Right lobe of liver (tissue), 6 donors: ENCODE results near the gene CERK. TPM values are rescaled to one million over a fixed set of nuclear protein-coding genes. Genes with fewer than 3 reads are reported as not detected.

Experiments
- ATAC-seq, 4 donors: fragments of 200-7000 bp; cut with Tn5 transposase; one replicate each; pipeline ENCODE4 v1.9.1; 2020; ENCODE audit warnings: mild to moderate bottlenecking in 4 of 4, moderate library complexity in 4 of 4
- DNase-seq, 3 donors: peaks; one replicate each; pipeline ENCODE4 v3.0.0-alpha.2; 2020
- H3K27ac ChIP-seq, 3 donors: fragments of 200-600 bp; one replicate each; pipeline ENCODE4 v1.8.0; 2022
- H3K27me3 ChIP-seq, 2 donors: fragments of 200-600 bp; one replicate each; pipeline ENCODE4 v1.8.0; 2022
- H3K36me3 ChIP-seq, 4 donors: fragments of 200-600 bp; sonication (generic) in 1 of 4; one replicate each; pipeline versions ENCODE4 v1.5.1 to v1.8.0; 2017 to 2022; ENCODE audit warnings: control low read depth in 1 of 4
- H3K4me1 ChIP-seq, 4 donors: fragments of 200-600 bp; sonication (generic) in 1 of 4; one replicate each; pipeline versions ENCODE4 v1.5.1 to v1.8.0; 2017 to 2022; ENCODE audit warnings: control low read depth in 1 of 4
- H3K4me3 ChIP-seq, 3 donors: fragments of 200-600 bp; one replicate each; pipeline ENCODE4 v1.8.0; 2022
- H3K9me3 ChIP-seq, 4 donors: fragments of 200-600 bp; sonication (generic) in 1 of 4; one replicate each; pipeline versions ENCODE4 v1.5.1 to v1.8.0; 2017 to 2022; ENCODE audit warnings: control low read depth in 1 of 4
- POLR2A ChIP-seq: fragments of 450-650 bp; IDR thresholded peaks from one replicate; pipeline ENCODE4 v1.6.1; 2017; ENCODE audit warnings: antibody characterized with exemption, mild to moderate bottlenecking
- WGBS: methylation state at CpG from one replicate; pipeline ENCODE4 v1.1.6; 2018; ENCODE audit warnings: low coverage, low lambda C conversion rate; ENCODE audit not compliant: insufficient coverage; ENCODE audit errors: missing lambda C conversion rate; 5-methylcytosine and 5-hydroxymethylcytosine counted together
- intact Hi-C, 2 donors: fragments of 100-400 bp; cut with DNase I; formaldehyde crosslinking; loops; one replicate each; pipeline versions ENCODE4 v1.11.2 to v1.14.1; 2022
- total RNA-seq, 6 experiments: library from RNA; depleted of rRNA in 2 of 6; stranded (reverse); fragments of >200 nt in 2 of 6; fragmentation: NEBNext Ultra II Directional in 3 of 6; extraction: Animal tissue kit (Norgen Biotek cat#: 25700) in 3 of 6; gene quantifications; one replicate each; pipeline versions ENCODE4 v1.1.0 to v1.2.4, GENCODE V29; 2016 to 2023
- TF ChIP-seq, protein P1 (sequence below), 4 donors: fragments of 200-600 bp in 3 of 4; fragments of 450-650 bp in 1 of 4; IDR thresholded peaks; one replicate each; pipeline versions ENCODE4 v1.5.1 to v1.8.0; 2016 to 2022; ENCODE audit warnings: antibody characterized with exemption in 4 of 4, mild to moderate bottlenecking in 2 of 4
- donor health status: DM: no; HTN: yes; CAD: no.
- donor health status: DM: no; HTN: no; CAD: no.
- donor health status: DM: no; HTN: no; CAD: no.
- donor health status: DM: no; HTN: yes; CAD: no.
- donor health status: DM: no; HTN: yes; CAD: no.

CERK gene
- total RNA-seq, 6 experiments from 2014 or later = 9.6 to 27.5 (median 18.5) TPM

DNA sequence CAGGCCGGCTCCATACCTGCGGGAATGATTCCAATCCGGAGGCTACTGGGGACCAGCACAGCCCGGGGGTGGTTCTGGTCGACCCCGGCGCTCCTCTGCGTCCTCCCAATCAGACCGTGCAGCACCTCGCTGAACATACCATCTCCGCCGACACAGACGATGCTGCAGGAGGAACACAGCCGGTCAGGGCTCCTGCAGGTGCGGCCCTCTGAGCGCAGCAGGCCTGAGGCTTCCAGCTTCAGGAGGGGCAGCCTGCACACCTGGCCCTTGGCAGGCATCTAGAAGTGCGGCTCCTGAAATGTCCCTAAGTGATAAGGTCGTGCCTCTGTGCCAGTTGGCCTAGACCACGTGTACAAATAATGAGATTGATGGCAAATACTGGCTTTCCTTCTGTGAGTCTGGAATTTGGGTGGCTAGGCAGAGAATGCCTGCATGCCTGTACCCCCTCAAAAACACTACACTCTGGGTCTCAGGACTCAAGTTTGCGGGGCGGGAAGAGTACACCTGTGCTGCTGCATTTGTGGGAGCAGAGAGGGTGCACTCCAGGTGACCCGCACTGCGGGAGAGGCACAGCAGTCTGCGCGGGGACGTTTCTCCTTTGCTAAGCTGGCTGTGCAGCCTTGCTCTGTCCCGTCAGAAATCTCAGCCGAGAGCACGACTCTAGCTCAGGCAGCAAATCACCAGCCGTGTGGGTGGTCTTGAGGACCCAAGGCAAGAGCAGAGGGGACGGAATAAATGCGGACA, 30.1 kb downstream of the CERK start:
- Histone ChIP-seq H3K4me3 (no peak overlapping the region), H3K27ac (no peak overlapping the region), H3K27me3 (no peaks in the 10 kb centered on the region), H3K4me1 (no peaks in the 10 kb centered on the region), H3K36me3 (peaks cover 0 to 49% (median 35%) of the 10 kb centered on the region in 4 donors), H3K9me3 (no peaks in the 10 kb centered on the region)
- WGBS = 76% methylated on average over 10 of the region's 32 CpGs
- DNase-seq = no peak
- no peak for ATAC-seq
- intact Hi-C loops = no loop called here
- TF ChIP-seq POLR2A = no peak
- TF ChIP-seq, protein P1, sequence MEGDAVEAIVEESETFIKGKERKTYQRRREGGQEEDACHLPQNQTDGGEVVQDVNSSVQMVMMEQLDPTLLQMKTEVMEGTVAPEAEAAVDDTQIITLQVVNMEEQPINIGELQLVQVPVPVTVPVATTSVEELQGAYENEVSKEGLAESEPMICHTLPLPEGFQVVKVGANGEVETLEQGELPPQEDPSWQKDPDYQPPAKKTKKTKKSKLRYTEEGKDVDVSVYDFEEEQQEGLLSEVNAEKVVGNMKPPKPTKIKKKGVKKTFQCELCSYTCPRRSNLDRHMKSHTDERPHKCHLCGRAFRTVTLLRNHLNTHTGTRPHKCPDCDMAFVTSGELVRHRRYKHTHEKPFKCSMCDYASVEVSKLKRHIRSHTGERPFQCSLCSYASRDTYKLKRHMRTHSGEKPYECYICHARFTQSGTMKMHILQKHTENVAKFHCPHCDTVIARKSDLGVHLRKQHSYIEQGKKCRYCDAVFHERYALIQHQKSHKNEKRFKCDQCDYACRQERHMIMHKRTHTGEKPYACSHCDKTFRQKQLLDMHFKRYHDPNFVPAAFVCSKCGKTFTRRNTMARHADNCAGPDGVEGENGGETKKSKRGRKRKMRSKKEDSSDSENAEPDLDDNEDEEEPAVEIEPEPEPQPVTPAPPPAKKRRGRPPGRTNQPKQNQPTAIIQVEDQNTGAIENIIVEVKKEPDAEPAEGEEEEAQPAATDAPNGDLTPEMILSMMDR (IDR thresholded peaks at IDR 0.05) = no peak

- Histone ChIP-seq H3K27me3 (no peaks in the 10 kb centered on the region), H3K9me3 (no peaks in the 10 kb centered on the region), H3K27ac (no peak overlapping the region), H3K4me3 (no peak overlapping the region), H3K36me3 (peaks cover 0 to 49% (median 37%) of the 10 kb centered on the region in 4 donors), H3K4me1 (no peaks in the 10 kb centered on the region)
- TF ChIP-seq, protein P1 (IDR thresholded peaks at IDR 0.05) = no peak
- TF ChIP-seq POLR2A = no peak
- DNase-seq (no peak), ATAC-seq (no peak)
- WGBS = 99% methylated on average over 11 of the region's 13 CpGs
- intact Hi-C loops = no loop called here
Observed at GRCh38 chr22:46707305-46707704, 30.7 kb downstream of the CERK start.

- H3K27me3 ChIP-seq = no peaks in the 10 kb centered on the region
- WGBS = 84% methylated on average over 5 of the region's 12 CpGs
- no peak overlapping the region for H3K4me3 ChIP-seq
- no peaks in the 10 kb centered on the region for H3K9me3 ChIP-seq
- ATAC-seq (no peak), DNase-seq (no peak)
- H3K27ac ChIP-seq = no peak overlapping the region
- no peak for TF ChIP-seq POLR2A
- TF ChIP-seq, protein P1 (IDR thresholded peaks at IDR 0.05) = no peak
- H3K36me3 ChIP-seq = peaks cover 0 to 45% (median 34%) of the 10 kb centered on the region in 4 donors
- no peaks in the 10 kb centered on the region for H3K4me1 ChIP-seq
- intact Hi-C loops = no loop called here
Observed at GRCh38 chr22:46706060-46706459, 32.0 kb downstream of the CERK start.

- H3K4me3 ChIP-seq = no peak overlapping the region
- TF ChIP-seq, protein P1 (IDR thresholded peaks at IDR 0.05) = no peak
- no peak for TF ChIP-seq POLR2A
- DNase-seq = no peak
- WGBS = 90% methylated on average over 2 of the region's 6 CpGs
- intact Hi-C loops = no loop called here
- peaks cover 0 to 44% (median 25%) of the 10 kb centered on the region in 4 donors for H3K36me3 ChIP-seq
- H3K27me3 ChIP-seq = no peaks in the 10 kb centered on the region
- ATAC-seq = no peak
- no peak overlapping the region for H3K27ac ChIP-seq
- H3K4me1 ChIP-seq = no peaks in the 10 kb centered on the region
- no peaks in the 10 kb centered on the region for H3K9me3 ChIP-seq
Observed at GRCh38 chr22:46703996-46704370, 34.1 kb downstream of the CERK start.
